ENCODE data around the gene EXOG. TPM values are rescaled to one million over a fixed set of nuclear protein-coding genes. Genes with fewer than 3 reads are reported as not detected.

EXOG gene
- total RNA-seq, 2 donors from 2014 or later = 6.4 to 12.4 TPM

- Histone ChIP-seq H3K9me3 (no peaks in the 10 kb centered on the region), H3K4me3 (no peak overlapping the region), H3K36me3 (no peaks in the 10 kb centered on the region), H3K27me3 (replicated peaks; ENCODE audit: insufficient read depth) (no peaks in the 10 kb centered on the region), H3K27ac (no peak overlapping the region), H3K4me1 (replicated peaks) (no peaks in the 10 kb centered on the region)
- intact Hi-C loops (cut with DNase I) = no loop called here
- TF ChIP-seq, protein P1, sequence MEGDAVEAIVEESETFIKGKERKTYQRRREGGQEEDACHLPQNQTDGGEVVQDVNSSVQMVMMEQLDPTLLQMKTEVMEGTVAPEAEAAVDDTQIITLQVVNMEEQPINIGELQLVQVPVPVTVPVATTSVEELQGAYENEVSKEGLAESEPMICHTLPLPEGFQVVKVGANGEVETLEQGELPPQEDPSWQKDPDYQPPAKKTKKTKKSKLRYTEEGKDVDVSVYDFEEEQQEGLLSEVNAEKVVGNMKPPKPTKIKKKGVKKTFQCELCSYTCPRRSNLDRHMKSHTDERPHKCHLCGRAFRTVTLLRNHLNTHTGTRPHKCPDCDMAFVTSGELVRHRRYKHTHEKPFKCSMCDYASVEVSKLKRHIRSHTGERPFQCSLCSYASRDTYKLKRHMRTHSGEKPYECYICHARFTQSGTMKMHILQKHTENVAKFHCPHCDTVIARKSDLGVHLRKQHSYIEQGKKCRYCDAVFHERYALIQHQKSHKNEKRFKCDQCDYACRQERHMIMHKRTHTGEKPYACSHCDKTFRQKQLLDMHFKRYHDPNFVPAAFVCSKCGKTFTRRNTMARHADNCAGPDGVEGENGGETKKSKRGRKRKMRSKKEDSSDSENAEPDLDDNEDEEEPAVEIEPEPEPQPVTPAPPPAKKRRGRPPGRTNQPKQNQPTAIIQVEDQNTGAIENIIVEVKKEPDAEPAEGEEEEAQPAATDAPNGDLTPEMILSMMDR (IDR thresholded peaks at IDR 0.05) = no peak
- TF ChIP-seq POLR2AphosphoS5 (IDR thresholded peaks at IDR 0.05) = no peak
- no peak for TF ChIP-seq POLR2A (IDR thresholded peaks at IDR 0.05)
- 94% methylated on average over 2 of the region's 2 CpGs for WGBS
- no peak for DNase-seq (ENCODE audit: low spot score)
These were observed 22.9 kb upstream of the EXOG start for GRCh38 chr3:38473229-38473628.

GRCh38 chr3:38474928-38475605 lies 21.1 kb upstream of the EXOG start:
- no peak for DNase-seq (ENCODE audit: low spot score)
- H3K36me3 ChIP-seq = no peaks in the 10 kb centered on the region
- TF ChIP-seq, protein P1 (IDR thresholded peaks at IDR 0.05) = no peak
- TF ChIP-seq POLR2AphosphoS5 (IDR thresholded peaks at IDR 0.05) = no peak
- H3K27me3 ChIP-seq (replicated peaks; ENCODE audit: insufficient read depth) = no peaks in the 10 kb centered on the region
- intact Hi-C loops (cut with DNase I) = no loop called here
- no peaks in the 10 kb centered on the region for H3K9me3 ChIP-seq
- no peaks in the 10 kb centered on the region for H3K4me1 ChIP-seq (replicated peaks)
- no peak overlapping the region for H3K4me3 ChIP-seq
- WGBS = 92% methylated on average over 7 of the region's 7 CpGs
- H3K27ac ChIP-seq = no peak overlapping the region

DNA sequence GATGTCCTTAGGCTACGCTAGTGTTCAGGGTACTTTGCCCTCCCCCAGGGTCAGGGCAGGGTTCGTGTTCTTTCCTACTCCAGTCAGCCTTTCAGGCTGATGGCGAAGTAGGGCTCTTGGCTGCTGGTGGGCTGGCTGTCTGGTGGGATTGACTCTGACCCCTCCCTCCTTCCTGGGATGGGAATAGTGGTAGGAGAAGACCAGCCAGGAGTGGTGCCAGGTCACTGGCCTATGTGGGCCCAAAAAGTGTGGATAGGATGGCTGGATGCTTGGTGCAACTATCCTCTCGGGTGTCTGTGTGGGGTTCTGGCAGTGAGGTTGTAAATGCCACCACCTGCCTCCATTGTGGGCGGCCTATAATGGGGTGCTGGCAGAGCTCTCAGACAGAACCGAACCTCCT lies 20.4 kb upstream of the EXOG start:
- TF ChIP-seq POLR2AphosphoS5 (IDR thresholded peaks at IDR 0.05) = no peak
- no peak for TF ChIP-seq POLR2A (IDR thresholded peaks at IDR 0.05)
- TF ChIP-seq, protein P1 (IDR thresholded peaks at IDR 0.05) = no peak
- WGBS = 91% methylated on average over 6 of the region's 6 CpGs
- H3K27me3 ChIP-seq (replicated peaks; ENCODE audit: insufficient read depth) = no peaks in the 10 kb centered on the region
- no peak overlapping the region for H3K4me3 ChIP-seq
- intact Hi-C loops (cut with DNase I) = no loop called here
- H3K36me3 ChIP-seq = no peaks in the 10 kb centered on the region
- H3K27ac ChIP-seq = no peak overlapping the region
- no peaks in the 10 kb centered on the region for H3K4me1 ChIP-seq (replicated peaks)
- no peaks in the 10 kb centered on the region for H3K9me3 ChIP-seq
- no peak for DNase-seq (ENCODE audit: low spot score)

DNA sequence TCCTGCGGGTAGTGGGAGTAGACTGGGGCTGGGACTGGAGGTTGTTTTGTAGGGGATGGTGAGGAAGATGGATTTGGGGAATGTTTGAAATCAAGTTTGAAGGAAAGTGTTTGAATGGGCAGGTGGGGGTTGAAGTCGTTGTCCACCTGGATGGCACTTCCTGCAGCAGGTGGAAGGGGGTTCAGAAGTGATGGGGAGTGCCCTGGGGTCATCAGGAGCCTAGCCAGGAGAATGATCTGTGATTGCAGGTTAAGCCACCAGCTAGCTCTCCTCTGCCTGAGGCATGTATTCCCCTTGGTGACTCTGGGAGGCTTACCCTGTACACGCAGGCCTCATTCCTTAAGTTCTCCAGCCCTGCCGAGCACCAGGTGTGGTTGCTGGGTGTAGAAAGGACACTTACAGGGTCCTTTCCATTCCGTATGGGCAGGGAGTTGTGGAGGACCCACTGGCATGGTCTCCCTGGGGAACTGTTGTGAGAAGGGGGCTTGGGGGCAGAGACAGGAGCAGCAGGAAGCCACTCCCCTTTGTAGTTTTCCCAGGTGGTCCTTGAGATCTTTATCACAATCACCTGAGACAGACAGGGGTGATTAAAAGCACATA lies 19.9 kb upstream of the EXOG start:
- DNase-seq (ENCODE audit: low spot score) = no peak
- no peaks in the 10 kb centered on the region for H3K4me1 ChIP-seq (replicated peaks)
- H3K27ac ChIP-seq = no peak overlapping the region
- intact Hi-C loops (cut with DNase I) = no loop called here
- H3K36me3 ChIP-seq = peaks cover 0 to 2% of the 10 kb centered on the region in 2 donors
- 70% methylated on average over 5 of the region's 5 CpGs for WGBS
- no peaks in the 10 kb centered on the region for H3K27me3 ChIP-seq (replicated peaks; ENCODE audit: insufficient read depth)
- TF ChIP-seq POLR2A (IDR thresholded peaks at IDR 0.05) = no peak
- TF ChIP-seq POLR2AphosphoS5 (IDR thresholded peaks at IDR 0.05) = no peak
- TF ChIP-seq, protein P1 (IDR thresholded peaks at IDR 0.05) = no peak
- H3K9me3 ChIP-seq = no peaks in the 10 kb centered on the region
- H3K4me3 ChIP-seq = no peak overlapping the region

Data from prostate gland (tissue), 2 donors.